Right lobe of liver (tissue), 6 donors: ENCODE data around the gene KLHDC8B. TPM values are rescaled to one million over a fixed set of nuclear protein-coding genes. Genes with fewer than 3 reads are reported as not detected.

Experiments used
- ATAC-seq, 4 donors: fragments of 200-7000 bp; cut with Tn5 transposase; one replicate each; pipeline ENCODE4 v1.9.1; 2020; ENCODE audit warnings: mild to moderate bottlenecking in 4 of 4, moderate library complexity in 4 of 4
- DNase-seq, 3 donors: peaks; one replicate each; pipeline ENCODE4 v3.0.0-alpha.2; 2020
- H3K27ac ChIP-seq, 3 donors: fragments of 200-600 bp; one replicate each; pipeline ENCODE4 v1.8.0; 2022
- H3K27me3 ChIP-seq, 2 donors: fragments of 200-600 bp; one replicate each; pipeline ENCODE4 v1.8.0; 2022
- H3K36me3 ChIP-seq, 4 donors: fragments of 200-600 bp; sonication (generic) in 1 of 4; one replicate each; pipeline versions ENCODE4 v1.5.1 to v1.8.0; 2017 to 2022; ENCODE audit warnings: control low read depth in 1 of 4
- H3K4me1 ChIP-seq, 4 donors: fragments of 200-600 bp; sonication (generic) in 1 of 4; one replicate each; pipeline versions ENCODE4 v1.5.1 to v1.8.0; 2017 to 2022; ENCODE audit warnings: control low read depth in 1 of 4
- H3K4me3 ChIP-seq, 3 donors: fragments of 200-600 bp; one replicate each; pipeline ENCODE4 v1.8.0; 2022
- H3K9me3 ChIP-seq, 4 donors: fragments of 200-600 bp; sonication (generic) in 1 of 4; one replicate each; pipeline versions ENCODE4 v1.5.1 to v1.8.0; 2017 to 2022; ENCODE audit warnings: control low read depth in 1 of 4
- CTCF ChIP-seq, 4 donors: fragments of 200-600 bp in 3 of 4; fragments of 450-650 bp in 1 of 4; IDR thresholded peaks; one replicate each; pipeline versions ENCODE4 v1.5.1 to v1.8.0; 2016 to 2022; ENCODE audit warnings: antibody characterized with exemption in 4 of 4, mild to moderate bottlenecking in 2 of 4
- POLR2A ChIP-seq: fragments of 450-650 bp; IDR thresholded peaks from one replicate; pipeline ENCODE4 v1.6.1; 2017; ENCODE audit warnings: antibody characterized with exemption, mild to moderate bottlenecking
- WGBS: methylation state at CpG from one replicate; pipeline ENCODE4 v1.1.6; 2018; ENCODE audit warnings: low coverage, low lambda C conversion rate; ENCODE audit not compliant: insufficient coverage; ENCODE audit errors: missing lambda C conversion rate; 5-methylcytosine and 5-hydroxymethylcytosine counted together
- intact Hi-C, 2 donors: fragments of 100-400 bp; cut with DNase I; formaldehyde crosslinking; loops; one replicate each; pipeline versions ENCODE4 v1.11.2 to v1.14.1; 2022
- total RNA-seq, 6 experiments: library from RNA; depleted of rRNA in 2 of 6; stranded (reverse); fragments of >200 nt in 2 of 6; fragmentation: NEBNext Ultra II Directional in 3 of 6; extraction: Animal tissue kit (Norgen Biotek cat#: 25700) in 3 of 6; gene quantifications; one replicate each; pipeline versions ENCODE4 v1.1.0 to v1.2.4, GENCODE V29; 2016 to 2023
- donor health status: DM: no; HTN: yes; CAD: no.
- donor health status: DM: no; HTN: no; CAD: no.
- donor health status: DM: no; HTN: no; CAD: no.
- donor health status: DM: no; HTN: yes; CAD: no.
- donor health status: DM: no; HTN: yes; CAD: no.

KLHDC8B gene
- total RNA-seq, 6 experiments from 2014 or later: 10.4 to 15.2 (median 11.5) TPM

- no peaks in the 10 kb centered on the region for H3K36me3 ChIP-seq
- H3K27me3 ChIP-seq: no peaks in the 10 kb centered on the region
- no peak overlapping the region for H3K4me3 ChIP-seq
- H3K27ac ChIP-seq: no peak overlapping the region
- no CpG with 5 or more reads among the region's 8 CpGs for WGBS
- no peaks in the 10 kb centered on the region for H3K9me3 ChIP-seq
- ATAC-seq (no peak), DNase-seq (no peak)
- TF ChIP-seq CTCF (IDR thresholded peaks at IDR 0.05) (no peak), POLR2A (no peak)
- H3K4me1 ChIP-seq: peaks cover 0 to 15% (median 3%) of the 10 kb centered on the region in 4 donors
- intact Hi-C loops: no loop called here
These were observed 4.1 kb downstream of the KLHDC8B start for GRCh38 chr3:49175530-49175929.

GRCh38 chr3:49177073-49177472 lies 5.7 kb downstream of the KLHDC8B start:
- DNase-seq: no peak
- TF ChIP-seq CTCF (IDR thresholded peaks at IDR 0.05) (no peak), POLR2A (no peak)

GRCh38 chr3:49180116-49180515 lies 8.7 kb downstream of the KLHDC8B start:
- Histone ChIP-seq H3K4me3 (no peak overlapping the region), H3K27me3 (no peaks in the 10 kb centered on the region), H3K36me3 (no peaks in the 10 kb centered on the region), H3K27ac (no peak overlapping the region), H3K4me1 (no peaks in the 10 kb centered on the region), H3K9me3 (no peaks in the 10 kb centered on the region)
- ATAC-seq (no peak), DNase-seq (peak in 1 of 3 donors; percentile 12)
- intact Hi-C loops: no loop called here
- no peak for TF ChIP-seq POLR2A

More at GRCh38 chr3:49177073-49177472, 5.7 kb downstream of the KLHDC8B start:
- Histone ChIP-seq H3K27me3 (no peaks in the 10 kb centered on the region), H3K9me3 (no peaks in the 10 kb centered on the region), H3K4me3 (no peak overlapping the region), H3K4me1 (peaks cover 0 to 2% (median 0%) of the 10 kb centered on the region in 4 donors), H3K36me3 (no peaks in the 10 kb centered on the region), H3K27ac (no peak overlapping the region)
- ATAC-seq: no peak
- no CpG with 5 or more reads among the region's 2 CpGs for WGBS
- intact Hi-C loops: no loop called here

GRCh38 chr3:49181351-49181750 lies 10.0 kb downstream of the KLHDC8B start:
- TF ChIP-seq POLR2A: no peak
- no peak for TF ChIP-seq CTCF (IDR thresholded peaks at IDR 0.05)
- ATAC-seq (no peak), DNase-seq (peak in 1 of 3 donors; percentile 8)
- H3K27ac ChIP-seq: no peak overlapping the region
- no peaks in the 10 kb centered on the region for H3K36me3 ChIP-seq
- H3K4me3 ChIP-seq: no peak overlapping the region
- intact Hi-C loops: no loop called here
- 78% methylated on average over 6 of the region's 6 CpGs for WGBS
- no peaks in the 10 kb centered on the region for H3K4me1 ChIP-seq
- no peaks in the 10 kb centered on the region for H3K9me3 ChIP-seq
- H3K27me3 ChIP-seq: no peaks in the 10 kb centered on the region

GRCh38 chr3:49182682-49183081 lies 11.3 kb downstream of the KLHDC8B start:
- no peak overlapping the region for H3K27ac ChIP-seq
- WGBS: no CpG with 5 or more reads among the region's 24 CpGs
- no peaks in the 10 kb centered on the region for H3K27me3 ChIP-seq
- no peaks in the 10 kb centered on the region for H3K36me3 ChIP-seq
- TF ChIP-seq CTCF (IDR thresholded peaks at IDR 0.05): no peak
- no peak for TF ChIP-seq POLR2A
- no peaks in the 10 kb centered on the region for H3K9me3 ChIP-seq
- intact Hi-C loops: no loop called here
- H3K4me1 ChIP-seq: no peaks in the 10 kb centered on the region
- peak in 1 of 3 donors; percentile 35 for DNase-seq
- H3K4me3 ChIP-seq: no peak overlapping the region
- no peak for ATAC-seq
